OCI-LY7 (cell line): ENCODE measurements around the gene PDGFD.

Experiments
- EZH2phosphoT487 ChIP-seq: fragments of 200-600 bp; sonication (generic); IDR thresholded peaks from 2 replicates; pipeline ENCODE4 v1.6.1; 2018; ENCODE audit warnings: low read depth, borderline replicate concordance, mild to moderate bottlenecking, mixed run types, antibody characterized with exemption, low read length, moderate library complexity, mixed read lengths
- TF ChIP-seq, protein P1 (sequence below): fragments of 200-600 bp; sonication (generic); conservative IDR thresholded peaks from 2 replicates; pipeline ENCODE4 v1.5.1; 2014; ENCODE audit warnings: mild to moderate bottlenecking, antibody characterized with exemption, low read length, moderate library complexity, mixed read lengths

GRCh38 chr11:103863497-103863896 is 300.4 kb downstream of the PDGFD start:
- TF ChIP-seq, protein P1, sequence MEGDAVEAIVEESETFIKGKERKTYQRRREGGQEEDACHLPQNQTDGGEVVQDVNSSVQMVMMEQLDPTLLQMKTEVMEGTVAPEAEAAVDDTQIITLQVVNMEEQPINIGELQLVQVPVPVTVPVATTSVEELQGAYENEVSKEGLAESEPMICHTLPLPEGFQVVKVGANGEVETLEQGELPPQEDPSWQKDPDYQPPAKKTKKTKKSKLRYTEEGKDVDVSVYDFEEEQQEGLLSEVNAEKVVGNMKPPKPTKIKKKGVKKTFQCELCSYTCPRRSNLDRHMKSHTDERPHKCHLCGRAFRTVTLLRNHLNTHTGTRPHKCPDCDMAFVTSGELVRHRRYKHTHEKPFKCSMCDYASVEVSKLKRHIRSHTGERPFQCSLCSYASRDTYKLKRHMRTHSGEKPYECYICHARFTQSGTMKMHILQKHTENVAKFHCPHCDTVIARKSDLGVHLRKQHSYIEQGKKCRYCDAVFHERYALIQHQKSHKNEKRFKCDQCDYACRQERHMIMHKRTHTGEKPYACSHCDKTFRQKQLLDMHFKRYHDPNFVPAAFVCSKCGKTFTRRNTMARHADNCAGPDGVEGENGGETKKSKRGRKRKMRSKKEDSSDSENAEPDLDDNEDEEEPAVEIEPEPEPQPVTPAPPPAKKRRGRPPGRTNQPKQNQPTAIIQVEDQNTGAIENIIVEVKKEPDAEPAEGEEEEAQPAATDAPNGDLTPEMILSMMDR, result no peak
- TF ChIP-seq EZH2phosphoT487, result no peak
